ENCODE data around the gene PARD3B. TPM values are rescaled to one million over a fixed set of nuclear protein-coding genes. Genes with fewer than 3 reads are reported as not detected.

PARD3B gene
- total and polyA plus RNA-seq, 2 of the 13 experiments (the other 11 are each of a cell fraction or from before 2014, with no cell fraction given) = 0.71 to 2.3 TPM

DNA sequence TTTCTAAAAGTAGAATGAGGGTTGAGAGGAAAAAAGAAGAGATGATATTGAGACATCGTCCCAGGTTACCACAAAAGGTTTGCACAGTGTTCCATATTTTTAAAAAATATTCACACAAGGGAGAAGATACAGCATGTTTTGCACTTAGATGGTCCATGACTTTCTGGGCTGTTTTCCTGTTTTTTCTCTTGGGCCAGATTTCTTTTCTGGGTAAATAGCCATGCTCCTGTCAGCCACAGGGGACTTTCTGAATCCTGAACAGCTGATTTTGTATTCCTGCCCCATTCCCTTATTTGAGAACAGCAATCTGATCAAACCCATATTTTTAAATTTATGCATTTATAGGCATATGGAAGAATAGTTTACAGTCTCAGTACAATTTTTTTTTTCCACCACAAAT is 951.1 kb downstream of the PARD3B start:
- no peaks in the 10 kb centered on the region for H3K36me3 ChIP-seq (replicated peaks in 1 of 2; ENCODE audit: control insufficient read depth in 1 of 2, insufficient read depth in 2 of 2, low read length in 2 of 2)
- ChIA-PET CTCF (ENCODE audit: low intra/inter-chr PET ratio, low total read pairs) (no interaction called here), POLR2A (no interaction called here)
- H3K4me1 ChIP-seq (ENCODE audit: insufficient read depth, low read length) = no peaks in the 10 kb centered on the region
- ATAC-seq = no peak
- no peak overlapping the region for H3K4me3 ChIP-seq (replicated peaks in 1 of 3; ENCODE audit: insufficient read depth in 1 of 3, low read depth in 2 of 3, low read length in 3 of 3)
- H3K27me3 ChIP-seq (ENCODE audit: control insufficient read depth in 1 of 2, insufficient read depth in 2 of 2, low read length in 2 of 2) = no peaks in the 10 kb centered on the region
- FAIRE-seq = no peak
- no peaks in the 10 kb centered on the region for H3K79me2 ChIP-seq (ENCODE audit: insufficient read depth, low read length)
- no peak overlapping the region for H3K4me2 ChIP-seq (ENCODE audit: low read depth, low read length)
- H4K20me1 ChIP-seq (ENCODE audit: insufficient read depth, low read length) = no peaks in the 10 kb centered on the region
- 71% methylated on average over 1 of the region's 1 CpG for WGBS (ENCODE audit: low lambda C conversion rate)
- intact Hi-C loops (cut with micrococcal nuclease; ENCODE audit: unreplicated experiment) = no loop called here
- no peak for DNase-seq (ENCODE audit: low spot score)
- no peaks in the 10 kb centered on the region for H3K9me3 ChIP-seq (ENCODE audit: low read length)
- H3K9ac ChIP-seq (ENCODE audit: insufficient read depth, low read depth, low read length) = no peak overlapping the region
- no peak overlapping the region for H3K27ac ChIP-seq (ENCODE audit: extremely low read length, insufficient read depth, low read length)
- no peak overlapping the region for H2AFZ ChIP-seq (ENCODE audit: low read length)
- no TSS peak for BruUV-seq (replicated peaks)
- in situ Hi-C loops (cut with HindIII; ENCODE audit: extremely low pct_ligation_motif_present, low pct_unique_long_range_greater_than_20kb) = no loop called here
- TF ChIP-seq, protein P1, sequence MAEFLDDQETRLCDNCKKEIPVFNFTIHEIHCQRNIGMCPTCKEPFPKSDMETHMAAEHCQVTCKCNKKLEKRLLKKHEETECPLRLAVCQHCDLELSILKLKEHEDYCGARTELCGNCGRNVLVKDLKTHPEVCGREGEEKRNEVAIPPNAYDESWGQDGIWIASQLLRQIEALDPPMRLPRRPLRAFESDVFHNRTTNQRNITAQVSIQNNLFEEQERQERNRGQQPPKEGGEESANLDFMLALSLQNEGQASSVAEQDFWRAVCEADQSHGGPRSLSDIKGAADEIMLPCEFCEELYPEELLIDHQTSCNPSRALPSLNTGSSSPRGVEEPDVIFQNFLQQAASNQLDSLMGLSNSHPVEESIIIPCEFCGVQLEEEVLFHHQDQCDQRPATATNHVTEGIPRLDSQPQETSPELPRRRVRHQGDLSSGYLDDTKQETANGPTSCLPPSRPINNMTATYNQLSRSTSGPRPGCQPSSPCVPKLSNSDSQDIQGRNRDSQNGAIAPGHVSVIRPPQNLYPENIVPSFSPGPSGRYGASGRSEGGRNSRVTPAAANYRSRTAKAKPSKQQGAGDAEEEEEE (CRISPR knock-in tag; IDR thresholded peaks at IDR 0.05; ENCODE audit: borderline replicate concordance) = no peak
- TF ChIP-seq, protein P2, sequence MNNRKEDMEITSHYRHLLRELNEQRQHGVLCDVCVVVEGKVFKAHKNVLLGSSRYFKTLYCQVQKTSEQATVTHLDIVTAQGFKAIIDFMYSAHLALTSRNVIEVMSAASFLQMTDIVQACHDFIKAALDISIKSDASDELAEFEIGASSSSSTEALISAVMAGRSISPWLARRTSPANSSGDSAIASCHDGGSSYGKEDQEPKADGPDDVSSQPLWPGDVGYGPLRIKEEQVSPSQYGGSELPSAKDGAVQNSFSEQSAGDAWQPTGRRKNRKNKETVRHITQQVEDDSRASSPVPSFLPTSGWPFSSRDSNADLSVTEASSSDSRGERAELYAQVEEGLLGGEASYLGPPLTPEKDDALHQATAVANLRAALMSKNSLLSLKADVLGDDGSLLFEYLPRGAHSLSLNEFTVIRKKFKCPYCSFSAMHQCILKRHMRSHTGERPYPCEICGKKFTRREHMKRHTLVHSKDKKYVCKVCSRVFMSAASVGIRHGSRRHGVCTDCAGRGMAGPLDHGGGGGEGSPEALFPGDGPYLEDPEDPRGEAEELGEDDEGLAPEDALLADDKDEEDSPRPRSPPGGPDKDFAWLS (CRISPR knock-in tag; IDR thresholded peaks at IDR 0.05; ENCODE audit: borderline replicate concordance) = no peak
- TF ChIP-seq NR3C1 (CRISPR knock-in tag; IDR thresholded peaks at IDR 0.05) = no peak
- no peak for TF ChIP-seq ZNF660 (CRISPR knock-in tag; IDR thresholded peaks at IDR 0.05; ENCODE audit: borderline replicate concordance, low read depth)
- TF ChIP-seq, protein P3, sequence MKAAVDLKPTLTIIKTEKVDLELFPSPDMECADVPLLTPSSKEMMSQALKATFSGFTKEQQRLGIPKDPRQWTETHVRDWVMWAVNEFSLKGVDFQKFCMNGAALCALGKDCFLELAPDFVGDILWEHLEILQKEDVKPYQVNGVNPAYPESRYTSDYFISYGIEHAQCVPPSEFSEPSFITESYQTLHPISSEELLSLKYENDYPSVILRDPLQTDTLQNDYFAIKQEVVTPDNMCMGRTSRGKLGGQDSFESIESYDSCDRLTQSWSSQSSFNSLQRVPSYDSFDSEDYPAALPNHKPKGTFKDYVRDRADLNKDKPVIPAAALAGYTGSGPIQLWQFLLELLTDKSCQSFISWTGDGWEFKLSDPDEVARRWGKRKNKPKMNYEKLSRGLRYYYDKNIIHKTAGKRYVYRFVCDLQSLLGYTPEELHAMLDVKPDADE (CRISPR knock-in tag; IDR thresholded peaks at IDR 0.05) = no peak
- no peak for TF ChIP-seq RAD51 (IDR thresholded peaks at IDR 0.05; ENCODE audit: borderline replicate concordance)
- no peak for TF ChIP-seq ZC3H13 (CRISPR knock-in tag; IDR thresholded peaks at IDR 0.05)
- TF ChIP-seq, protein P4, sequence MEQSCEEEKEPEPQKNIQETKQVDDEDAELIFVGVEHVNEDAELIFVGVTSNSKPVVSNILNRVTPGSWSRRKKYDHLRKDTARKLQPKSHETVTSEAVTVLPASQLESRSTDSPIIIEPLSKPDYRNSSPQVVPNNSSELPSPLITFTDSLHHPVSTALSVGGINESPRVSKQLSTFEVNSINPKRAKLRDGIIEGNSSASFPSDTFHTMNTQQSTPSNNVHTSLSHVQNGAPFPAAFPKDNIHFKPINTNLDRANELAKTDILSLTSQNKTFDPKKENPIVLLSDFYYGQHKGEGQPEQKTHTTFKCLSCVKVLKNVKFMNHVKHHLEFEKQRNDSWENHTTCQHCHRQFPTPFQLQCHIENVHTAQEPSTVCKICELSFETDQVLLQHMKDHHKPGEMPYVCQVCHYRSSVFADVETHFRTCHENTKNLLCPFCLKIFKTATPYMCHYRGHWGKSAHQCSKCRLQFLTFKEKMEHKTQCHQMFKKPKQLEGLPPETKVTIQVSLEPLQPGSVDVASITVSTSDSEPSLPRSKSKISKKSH (CRISPR knock-in tag; IDR thresholded peaks at IDR 0.05; ENCODE audit: borderline replicate concordance) = no peak
- no peak for TF ChIP-seq POLR2AphosphoS5 (IDR thresholded peaks at IDR 0.05; ENCODE audit: low read depth, low read length)
- TF ChIP-seq PAF1 (CRISPR knock-in tag; IDR thresholded peaks at IDR 0.05) = no peak
- no peak for TF ChIP-seq YY1 (IDR thresholded peaks at IDR 0.05; ENCODE audit: insufficient read depth, insufficient replicate concordance, low read depth, low read length)
- TF ChIP-seq ZNF790 (CRISPR knock-in tag; IDR thresholded peaks at IDR 0.05; ENCODE audit: borderline replicate concordance) = no peak
- no peak for TF ChIP-seq ZFYVE20 (CRISPR knock-in tag; IDR thresholded peaks at IDR 0.05; ENCODE audit: borderline replicate concordance, low read depth)
- TF ChIP-seq ZNF230 (CRISPR knock-in tag; IDR thresholded peaks at IDR 0.05) = no peak
- TF ChIP-seq CENPT (CRISPR knock-in tag; IDR thresholded peaks at IDR 0.05; ENCODE audit: low read depth) = no peak
- TF ChIP-seq, protein P5, sequence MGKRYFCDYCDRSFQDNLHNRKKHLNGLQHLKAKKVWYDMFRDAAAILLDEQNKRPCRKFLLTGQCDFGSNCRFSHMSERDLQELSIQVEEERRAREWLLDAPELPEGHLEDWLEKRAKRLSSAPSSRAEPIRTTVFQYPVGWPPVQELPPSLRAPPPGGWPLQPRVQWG (CRISPR knock-in tag; IDR thresholded peaks at IDR 0.05; ENCODE audit: borderline replicate concordance, low read depth) = no peak

All from HepG2 (cell line).